Activated CD4-positive, alpha-beta T cell treated with anti-CD3 and anti-CD28 coated beads, Interleukin-2, amount 10 ng/mL, durations not matched to agents 24 days and 14 days (primary cell): Measurements from ENCODE around the gene C14orf132. TPM values are rescaled to one million over a fixed set of nuclear protein-coding genes. Genes with fewer than 3 reads are reported as not detected.

ENCODE experiments used
- DNase-seq: peaks from one replicate; pipeline ENCODE4 v3.0.0; 2022
- H3K27ac Mint-ChIP-seq: one replicate; pipeline ENCODE4 v1.8.0; 2022; ENCODE audit warnings: mild to moderate bottlenecking, mixed read lengths
- H3K27me3 Mint-ChIP-seq: one replicate; pipeline ENCODE4 v1.8.0; 2022; ENCODE audit warnings: mixed read lengths
- H3K36me3 Mint-ChIP-seq: one replicate; pipeline ENCODE4 v1.8.0; 2022; ENCODE audit warnings: low read depth, mild to moderate bottlenecking, mixed read lengths
- H3K4me1 Mint-ChIP-seq: one replicate; pipeline ENCODE4 v1.8.0; 2021; ENCODE audit warnings: mixed read lengths
- H3K4me3 Mint-ChIP-seq: one replicate; pipeline ENCODE4 v1.8.0; 2022; ENCODE audit warnings: mild to moderate bottlenecking, moderate library complexity, mixed read lengths
- H3K9me3 Mint-ChIP-seq: one replicate; pipeline ENCODE4 v1.8.0; 2021; ENCODE audit warnings: mixed read lengths
- intact Hi-C: fragments of 100-400 bp; cut with micrococcal nuclease; formaldehyde crosslinking; loops from one replicate; pipeline ENCODE4 v1.15.1; 2023
- total RNA-seq: library from RNA; stranded (reverse); gene quantifications from 2 replicates; pipeline ENCODE4 v1.2.3, GENCODE V29; 2022

C14orf132 gene
- total RNA-seq, 1 donor from 2014 or later = 0.47 TPM

GRCh38 chr14:96051642-96052540, 12.7 kb downstream of the C14orf132 start:
- intact Hi-C loops = no loop called here
- no peak for DNase-seq
- H3K9me3 Mint-ChIP-seq = no peaks in the 10 kb centered on the region
- H3K27me3 Mint-ChIP-seq = peaks cover 3% of the 10 kb centered on the region
- H3K36me3 Mint-ChIP-seq = no peaks in the 10 kb centered on the region
- no peaks in the 10 kb centered on the region for H3K4me1 Mint-ChIP-seq
- no peak overlapping the region for H3K4me3 Mint-ChIP-seq
- no peak overlapping the region for H3K27ac Mint-ChIP-seq

- intact Hi-C loops = no loop called here
- H3K9me3 Mint-ChIP-seq = no peaks in the 10 kb centered on the region
- DNase-seq = no peak
- no peaks in the 10 kb centered on the region for H3K4me1 Mint-ChIP-seq
- H3K36me3 Mint-ChIP-seq = no peaks in the 10 kb centered on the region
- no peak overlapping the region for H3K27ac Mint-ChIP-seq
- H3K27me3 Mint-ChIP-seq = peaks cover 2% of the 10 kb centered on the region
- no peak overlapping the region for H3K4me3 Mint-ChIP-seq
Observed at GRCh38 chr14:96052541-96053247, 13.5 kb downstream of the C14orf132 start.

DNA sequence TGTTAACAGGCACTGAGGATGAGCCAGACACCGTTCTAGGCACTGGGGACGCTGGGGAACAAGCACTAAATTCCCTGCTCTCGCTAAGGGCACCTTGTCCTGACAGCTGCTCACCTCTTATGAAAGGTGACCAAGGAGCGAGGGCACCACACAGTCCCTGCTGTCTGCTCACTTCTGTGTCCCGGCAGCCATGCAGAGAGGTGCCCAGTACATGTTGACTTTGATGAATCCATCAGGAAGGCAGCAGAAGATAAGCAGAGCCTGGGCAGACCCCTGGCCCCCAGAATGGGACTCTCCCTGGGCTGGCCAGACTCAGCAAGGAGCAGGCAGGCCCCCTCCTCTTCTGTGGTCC, 14.1 kb downstream of the C14orf132 start:
- DNase-seq = no peak

GRCh38 chr14:96053600-96054381, 14.6 kb downstream of the C14orf132 start:
- Mint-ChIP-seq H3K36me3 (no peaks in the 10 kb centered on the region), H3K27ac (no peak overlapping the region), H3K4me3 (no peak overlapping the region), H3K4me1 (no peaks in the 10 kb centered on the region), H3K9me3 (no peaks in the 10 kb centered on the region), H3K27me3 (peaks cover 2% of the 10 kb centered on the region)
- DNase-seq = no peak
- intact Hi-C loops = no loop called here

More for the DNA sequence above, 14.1 kb downstream of the C14orf132 start:
- intact Hi-C loops = no loop called here
- H3K4me1 Mint-ChIP-seq = no peaks in the 10 kb centered on the region
- H3K27ac Mint-ChIP-seq = no peak overlapping the region
- H3K9me3 Mint-ChIP-seq = no peaks in the 10 kb centered on the region
- no peaks in the 10 kb centered on the region for H3K36me3 Mint-ChIP-seq
- peaks cover 2% of the 10 kb centered on the region for H3K27me3 Mint-ChIP-seq
- no peak overlapping the region for H3K4me3 Mint-ChIP-seq

GRCh38 chr14:96054661-96055060, 15.5 kb downstream of the C14orf132 start:
- Mint-ChIP-seq H3K27ac (no peak overlapping the region), H3K9me3 (no peaks in the 10 kb centered on the region), H3K27me3 (peaks cover 2% of the 10 kb centered on the region), H3K4me3 (no peak overlapping the region), H3K36me3 (no peaks in the 10 kb centered on the region), H3K4me1 (no peaks in the 10 kb centered on the region)
- intact Hi-C loops = no loop called here
- no peak for DNase-seq

- Mint-ChIP-seq H3K27me3 (peaks cover 2% of the 10 kb centered on the region), H3K27ac (no peak overlapping the region), H3K4me3 (no peak overlapping the region), H3K9me3 (no peaks in the 10 kb centered on the region), H3K36me3 (no peaks in the 10 kb centered on the region), H3K4me1 (no peaks in the 10 kb centered on the region)
- intact Hi-C loops = no loop called here
- no peak for DNase-seq
Observed at GRCh38 chr14:96055065-96055752, 16.0 kb downstream of the C14orf132 start.

DNA sequence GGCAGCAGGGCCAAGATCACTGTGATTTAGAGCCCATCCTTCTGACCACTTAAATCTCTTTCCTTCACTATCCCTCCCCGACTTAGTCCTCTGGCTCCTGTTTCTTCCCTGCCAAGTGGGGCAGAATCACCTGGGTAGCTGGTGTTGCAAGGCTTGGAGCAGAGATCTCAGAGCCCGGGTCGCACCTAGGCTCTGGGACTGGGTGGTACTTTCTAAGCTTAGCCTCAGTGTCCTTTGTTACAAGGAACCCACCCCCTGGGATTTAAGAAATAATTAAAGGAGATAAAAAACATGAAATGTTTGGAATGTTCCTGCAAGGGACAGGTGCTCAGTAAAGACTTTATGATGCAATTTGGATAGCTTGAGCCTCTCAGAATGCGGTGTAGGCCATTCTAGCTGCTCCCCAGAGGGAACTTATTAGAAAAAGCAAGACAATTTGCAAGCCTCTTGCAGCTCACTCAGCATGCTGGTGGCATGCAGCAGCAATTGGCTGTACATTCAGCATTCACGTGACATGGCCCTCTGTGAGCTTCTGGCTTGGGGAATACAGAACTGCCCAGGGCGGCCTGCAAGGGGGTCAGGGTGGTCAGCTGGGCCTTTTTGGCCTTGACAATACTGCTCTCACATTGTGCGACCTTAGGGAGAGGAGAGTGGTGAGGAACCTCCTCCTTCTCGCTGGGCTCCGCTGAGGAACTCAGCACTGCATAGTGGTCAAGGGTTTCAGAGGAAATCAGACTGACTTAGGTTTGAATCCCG, 16.8 kb downstream of the C14orf132 start:
- Mint-ChIP-seq H3K36me3 (no peaks in the 10 kb centered on the region), H3K27me3 (peaks cover 2% of the 10 kb centered on the region), H3K27ac (no peak overlapping the region), H3K4me3 (no peak overlapping the region), H3K9me3 (no peaks in the 10 kb centered on the region), H3K4me1 (no peaks in the 10 kb centered on the region)
- intact Hi-C loops = no loop called here
- no peak for DNase-seq

DNA sequence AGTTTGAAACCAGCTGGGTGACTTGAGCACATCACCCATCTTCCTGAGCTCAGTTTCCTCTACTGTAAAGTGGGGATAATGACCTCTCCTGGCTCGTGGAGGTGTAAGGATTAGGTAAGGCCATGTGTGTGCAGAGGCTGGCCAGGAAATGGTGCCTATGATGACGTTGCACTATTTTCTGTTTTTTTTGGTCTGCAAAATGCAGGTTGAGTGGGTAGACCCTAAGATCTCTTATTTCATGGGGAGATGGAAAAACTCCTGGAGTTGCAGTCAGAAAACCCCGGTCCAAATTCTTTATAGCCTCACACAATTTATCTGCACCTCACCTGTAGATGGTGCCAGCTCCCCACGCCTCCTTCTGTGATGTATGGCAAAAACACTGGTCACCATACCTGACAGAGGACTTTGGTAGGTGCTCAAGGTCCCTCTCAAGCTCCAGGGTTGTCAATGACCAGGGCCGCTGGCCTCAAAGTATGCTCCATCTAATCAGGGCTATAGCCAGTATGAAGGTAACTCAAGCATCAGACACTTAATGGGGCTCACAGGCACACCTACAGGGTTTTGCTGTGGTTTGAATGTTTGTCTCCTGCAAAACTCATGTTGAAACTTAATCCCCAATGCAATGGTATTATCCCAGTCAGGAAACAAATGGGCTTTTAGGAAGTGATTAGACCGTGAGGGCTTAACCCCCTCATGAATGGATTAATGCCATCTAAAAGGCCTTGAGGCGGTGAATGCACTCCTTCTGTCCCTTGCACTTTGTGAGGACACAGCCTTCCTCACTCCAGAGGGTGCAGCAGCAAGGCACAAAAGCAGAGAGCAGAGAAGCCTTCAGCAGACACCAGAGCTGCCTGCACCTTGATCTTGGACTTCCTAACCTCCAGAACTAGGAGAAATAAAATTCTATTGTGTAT, 17.6 kb downstream of the C14orf132 start:
- no peak for DNase-seq
- intact Hi-C loops = no loop called here
- Mint-ChIP-seq H3K4me1 (no peaks in the 10 kb centered on the region), H3K27me3 (peaks cover 2% of the 10 kb centered on the region), H3K9me3 (no peaks in the 10 kb centered on the region), H3K36me3 (no peaks in the 10 kb centered on the region), H3K27ac (no peak overlapping the region), H3K4me3 (no peak overlapping the region)

GRCh38 chr14:96057738-96058137, 18.6 kb downstream of the C14orf132 start:
- Mint-ChIP-seq H3K27me3 (peaks cover 2% of the 10 kb centered on the region), H3K4me1 (no peaks in the 10 kb centered on the region), H3K4me3 (no peak overlapping the region), H3K36me3 (no peaks in the 10 kb centered on the region), H3K9me3 (no peaks in the 10 kb centered on the region), H3K27ac (no peak overlapping the region)
- no peak for DNase-seq
- intact Hi-C loops = no loop called here

GRCh38 chr14:96058576-96059200, 19.5 kb downstream of the C14orf132 start:
- H3K9me3 Mint-ChIP-seq = no peaks in the 10 kb centered on the region
- intact Hi-C loops = no loop called here
- DNase-seq = no peak
- H3K36me3 Mint-ChIP-seq = no peaks in the 10 kb centered on the region
- no peak overlapping the region for H3K27ac Mint-ChIP-seq
- peaks cover 2% of the 10 kb centered on the region for H3K27me3 Mint-ChIP-seq
- H3K4me3 Mint-ChIP-seq = no peak overlapping the region
- H3K4me1 Mint-ChIP-seq = no peaks in the 10 kb centered on the region

DNA sequence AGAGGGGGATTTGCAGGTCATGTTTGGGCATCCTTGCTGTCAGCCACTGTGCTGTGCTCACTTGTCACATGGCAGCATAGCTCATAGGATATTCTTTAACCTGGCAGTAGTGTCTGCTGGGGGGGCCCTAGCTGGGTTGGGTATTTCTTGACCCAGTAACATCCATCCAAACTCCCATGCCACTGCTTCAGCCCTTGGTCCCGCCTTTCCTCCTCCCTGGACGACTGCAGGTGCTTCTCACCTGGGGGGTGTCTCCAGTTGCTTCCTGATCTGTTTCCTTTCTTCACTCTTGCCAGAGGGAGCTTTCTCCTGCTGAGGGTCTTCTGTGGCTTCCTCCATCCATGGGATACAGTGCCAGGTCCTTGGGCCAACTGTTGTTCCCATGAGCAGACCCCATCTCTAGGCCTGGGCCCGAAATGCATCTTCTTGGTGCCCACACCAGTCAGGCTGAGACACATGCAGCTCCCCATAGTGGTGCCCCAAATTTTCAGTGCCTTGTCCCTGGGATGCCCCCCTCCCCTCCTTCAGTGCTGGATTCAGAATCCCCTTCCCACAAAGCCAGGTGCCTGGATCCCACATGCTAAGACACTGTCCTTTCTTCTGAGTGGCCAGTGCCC, 20.5 kb downstream of the C14orf132 start:
- intact Hi-C loops = no loop called here
- Mint-ChIP-seq H3K27me3 (peaks cover 2% of the 10 kb centered on the region), H3K4me1 (no peaks in the 10 kb centered on the region), H3K4me3 (no peak overlapping the region), H3K27ac (no peak overlapping the region), H3K36me3 (no peaks in the 10 kb centered on the region), H3K9me3 (no peaks in the 10 kb centered on the region)
- DNase-seq = no peak
